ENCODE data around the gene MS4A2.
"Not testable (repeated sequence)": the region's sequence is repeated elsewhere in the genome, so short reads cannot be mapped to it uniquely, and the experiment has no call there.

Gene MS4A2

GRCh38 chr11:60104471-60105115, 16.1 kb downstream of the MS4A2 start:
- not testable (repeated sequence) for DNase-seq

GRCh38 chr11:60108631-60109030, 20.2 kb downstream of the MS4A2 start:
- not testable (repeated sequence) for DNase-seq

GRCh38 chr11:60111793-60112192, 23.3 kb downstream of the MS4A2 start:
- DNase-seq, result no peak

GRCh38 chr11:60116996-60117790, 28.7 kb downstream of the MS4A2 start:
- DNase-seq, result no peak

- no peak for DNase-seq
Measured at GRCh38 chr11:60118338-60118737, 29.9 kb downstream of the MS4A2 start.

- DNase-seq, result no peak
Measured at GRCh38 chr11:60119710-60120109, 31.2 kb downstream of the MS4A2 start.

- DNase-seq, result no peak
Measured at GRCh38 chr11:60121264-60121663, 32.8 kb downstream of the MS4A2 start.

- DNase-seq, result no peak
Measured at GRCh38 chr11:60122414-60123036, 34.1 kb downstream of the MS4A2 start.

- DNase-seq, result no peak
Measured at GRCh38 chr11:60124802-60125432, 36.5 kb downstream of the MS4A2 start.

- DNase-seq, result no peak
Measured at GRCh38 chr11:60125956-60126585, 37.6 kb downstream of the MS4A2 start.

GRCh38 chr11:60127311-60127811, 38.9 kb downstream of the MS4A2 start:
- no peak for DNase-seq

- no peak for DNase-seq
Measured at GRCh38 chr11:60128376-60128775, 39.9 kb downstream of the MS4A2 start.

GRCh38 chr11:60128866-60129265, 40.4 kb downstream of the MS4A2 start:
- not testable (repeated sequence) for DNase-seq

- DNase-seq, result no peak
Measured at GRCh38 chr11:60129853-60130252, 41.4 kb downstream of the MS4A2 start.

GRCh38 chr11:60130496-60130895, 42.0 kb downstream of the MS4A2 start:
- DNase-seq, result no peak

- DNase-seq, result no peak
Measured at GRCh38 chr11:60131912-60132311, 43.4 kb downstream of the MS4A2 start.

GRCh38 chr11:60133917-60134316, 45.5 kb downstream of the MS4A2 start:
- DNase-seq, result no peak

GRCh38 chr11:60143768-60144167, 55.3 kb downstream of the MS4A2 start:
- no peak for DNase-seq

GRCh38 chr11:60145677-60146076, 57.2 kb downstream of the MS4A2 start:
- no peak for DNase-seq

All from activated effector memory CD4-positive, alpha-beta T cell treated with Interleukin-2 at 50 U/mL for 16 hours (primary cell).